ENCODE results near the gene TPD52L2. TPM values are rescaled to one million over a fixed set of nuclear protein-coding genes. Genes with fewer than 3 reads are reported as not detected.

The TPD52L2 gene
- total RNA-seq, 1 donor from 2014 or later = 88.1 TPM

GRCh38 chr20:63935447-63935846 is 70.4 kb downstream of the TPD52L2 start:
- Mint-ChIP-seq H3K4me1 (ENCODE audit: low read depth) (no peaks in the 10 kb centered on the region), H3K4me3 (ENCODE audit: low read depth) (no peak overlapping the region), H3K36me3 (ENCODE audit: insufficient read depth) (peaks cover 22% of the 10 kb centered on the region), H3K9me3 (ENCODE audit: low read depth) (no peaks in the 10 kb centered on the region), H3K27ac (peak overlapping the region; percentile 43), H3K27me3 (no peaks in the 10 kb centered on the region)
- no peak for TF ChIP-seq CTCF (IDR thresholded peaks at IDR 0.05; ENCODE audit: unreplicated experiment)
- DNase-seq (ENCODE audit: low spot score, unreplicated experiment) = no peak

GRCh38 chr20:63937596-63937995 is 72.5 kb downstream of the TPD52L2 start:
- no peak for DNase-seq (ENCODE audit: low spot score, unreplicated experiment)
- no peak for TF ChIP-seq CTCF (IDR thresholded peaks at IDR 0.05; ENCODE audit: unreplicated experiment)
- no peaks in the 10 kb centered on the region for H3K4me1 Mint-ChIP-seq (ENCODE audit: low read depth)
- no peak overlapping the region for H3K27ac Mint-ChIP-seq
- no peaks in the 10 kb centered on the region for H3K9me3 Mint-ChIP-seq (ENCODE audit: low read depth)
- H3K27me3 Mint-ChIP-seq = no peaks in the 10 kb centered on the region
- no peak overlapping the region for H3K4me3 Mint-ChIP-seq (ENCODE audit: low read depth)
- peaks cover 17% of the 10 kb centered on the region for H3K36me3 Mint-ChIP-seq (ENCODE audit: insufficient read depth)

GRCh38 chr20:63939061-63939935 is 74.2 kb downstream of the TPD52L2 start:
- Mint-ChIP-seq H3K36me3 (ENCODE audit: insufficient read depth) (peaks cover 17% of the 10 kb centered on the region), H3K4me3 (ENCODE audit: low read depth) (no peak overlapping the region), H3K9me3 (ENCODE audit: low read depth) (no peaks in the 10 kb centered on the region), H3K4me1 (ENCODE audit: low read depth) (no peaks in the 10 kb centered on the region), H3K27me3 (no peaks in the 10 kb centered on the region), H3K27ac (no peak overlapping the region)
- no peak for DNase-seq (ENCODE audit: low spot score, unreplicated experiment)
- no peak for TF ChIP-seq CTCF (IDR thresholded peaks at IDR 0.05; ENCODE audit: unreplicated experiment)

GRCh38 chr20:63940071-63940471 is 75.0 kb downstream of the TPD52L2 start:
- Mint-ChIP-seq H3K36me3 (ENCODE audit: insufficient read depth) (peaks cover 16% of the 10 kb centered on the region), H3K27ac (no peak overlapping the region), H3K27me3 (no peaks in the 10 kb centered on the region), H3K4me1 (ENCODE audit: low read depth) (no peaks in the 10 kb centered on the region), H3K4me3 (ENCODE audit: low read depth) (no peak overlapping the region), H3K9me3 (ENCODE audit: low read depth) (no peaks in the 10 kb centered on the region)
- no peak for DNase-seq (ENCODE audit: low spot score, unreplicated experiment)
- no peak for TF ChIP-seq CTCF (IDR thresholded peaks at IDR 0.05; ENCODE audit: unreplicated experiment)

GRCh38 chr20:63940472-63941266 is 75.6 kb downstream of the TPD52L2 start:
- Mint-ChIP-seq H3K9me3 (ENCODE audit: low read depth) (no peaks in the 10 kb centered on the region), H3K36me3 (ENCODE audit: insufficient read depth) (peaks cover 13% of the 10 kb centered on the region), H3K4me3 (ENCODE audit: low read depth) (no peak overlapping the region), H3K4me1 (ENCODE audit: low read depth) (no peaks in the 10 kb centered on the region), H3K27ac (no peak overlapping the region), H3K27me3 (no peaks in the 10 kb centered on the region)
- no peak for TF ChIP-seq CTCF (IDR thresholded peaks at IDR 0.05; ENCODE audit: unreplicated experiment)
- DNase-seq (ENCODE audit: low spot score, unreplicated experiment) = no peak
